ENCODE results near the gene TEAD4.

DNA sequence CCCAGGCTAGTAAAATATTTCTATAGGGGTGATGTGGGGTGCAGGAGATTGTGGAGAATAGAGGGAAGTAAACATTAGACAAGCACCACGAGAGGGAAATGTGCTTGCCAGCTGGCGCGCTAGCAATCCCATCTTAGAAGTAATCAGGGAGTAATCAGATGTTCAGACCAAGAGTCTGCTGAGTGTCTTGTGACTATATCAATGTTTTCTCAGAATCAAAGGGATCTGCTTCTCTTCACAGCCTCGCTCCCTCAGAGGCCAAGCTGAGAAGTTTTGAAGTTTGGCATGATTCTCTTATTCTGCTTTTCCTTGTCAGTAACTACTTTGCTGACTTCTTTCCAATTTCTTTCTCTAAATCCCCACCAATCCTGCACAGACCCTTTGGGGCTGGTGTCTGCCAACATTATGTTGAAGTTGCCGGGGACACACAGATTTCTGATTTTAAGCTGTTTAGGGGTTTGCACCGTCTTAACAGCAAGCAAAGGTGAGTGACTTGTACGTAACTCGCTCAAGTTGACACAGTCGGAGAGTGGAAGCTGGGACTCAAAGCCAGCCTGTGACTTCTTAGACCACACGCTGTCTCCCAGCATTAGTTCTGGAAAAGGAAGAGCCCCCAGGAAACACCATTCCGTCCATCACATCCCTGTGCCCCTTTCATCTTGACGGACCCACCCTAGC lies 96.0 kb downstream of the TEAD4 start:
- TF ChIP-seq, protein P1, sequence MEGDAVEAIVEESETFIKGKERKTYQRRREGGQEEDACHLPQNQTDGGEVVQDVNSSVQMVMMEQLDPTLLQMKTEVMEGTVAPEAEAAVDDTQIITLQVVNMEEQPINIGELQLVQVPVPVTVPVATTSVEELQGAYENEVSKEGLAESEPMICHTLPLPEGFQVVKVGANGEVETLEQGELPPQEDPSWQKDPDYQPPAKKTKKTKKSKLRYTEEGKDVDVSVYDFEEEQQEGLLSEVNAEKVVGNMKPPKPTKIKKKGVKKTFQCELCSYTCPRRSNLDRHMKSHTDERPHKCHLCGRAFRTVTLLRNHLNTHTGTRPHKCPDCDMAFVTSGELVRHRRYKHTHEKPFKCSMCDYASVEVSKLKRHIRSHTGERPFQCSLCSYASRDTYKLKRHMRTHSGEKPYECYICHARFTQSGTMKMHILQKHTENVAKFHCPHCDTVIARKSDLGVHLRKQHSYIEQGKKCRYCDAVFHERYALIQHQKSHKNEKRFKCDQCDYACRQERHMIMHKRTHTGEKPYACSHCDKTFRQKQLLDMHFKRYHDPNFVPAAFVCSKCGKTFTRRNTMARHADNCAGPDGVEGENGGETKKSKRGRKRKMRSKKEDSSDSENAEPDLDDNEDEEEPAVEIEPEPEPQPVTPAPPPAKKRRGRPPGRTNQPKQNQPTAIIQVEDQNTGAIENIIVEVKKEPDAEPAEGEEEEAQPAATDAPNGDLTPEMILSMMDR (IDR thresholded peaks at IDR 0.05) = no peak
- TF ChIP-seq EZH2 (IDR thresholded peaks at IDR 0.05) = no peak

All from neural progenitor cell (in vitro differentiated cells).